ENCODE measurements around the gene ZNF410. TPM values are rescaled to one million over a fixed set of nuclear protein-coding genes. Genes with fewer than 3 reads are reported as not detected.

The ZNF410 gene
- total RNA-seq, 1 experiment from 2014 or later = 21.0 TPM

GRCh38 chr14:73903028-73903427, 16.4 kb downstream of the ZNF410 start:
- no peak overlapping the region for H3K27ac Mint-ChIP-seq
- H3K4me3 Mint-ChIP-seq = no peak overlapping the region
- ChIA-PET POLR2A (no interaction called here), CTCF (no interaction called here)
- TF ChIP-seq USF2 (CRISPR knock-in tag; IDR thresholded peaks at IDR 0.05) = no peak
- peaks cover 39% of the 10 kb centered on the region for H3K36me3 Mint-ChIP-seq
- H3K9me3 Mint-ChIP-seq = no peaks in the 10 kb centered on the region
- no peaks in the 10 kb centered on the region for H3K4me1 Mint-ChIP-seq
- no peak for ATAC-seq
- no peaks in the 10 kb centered on the region for H3K27me3 Mint-ChIP-seq (ENCODE audit: low read depth)
- DNase-seq (ENCODE audit: low spot score) = no peak

- TF ChIP-seq TEAD4 (CRISPR knock-in tag; IDR thresholded peaks at IDR 0.05) = no peak
- TF ChIP-seq ZNF671 (CRISPR knock-in tag; IDR thresholded peaks at IDR 0.05) = no peak
- no peak for TF ChIP-seq HMGXB4 (CRISPR knock-in tag; IDR thresholded peaks at IDR 0.05)
- TF ChIP-seq, protein P1, sequence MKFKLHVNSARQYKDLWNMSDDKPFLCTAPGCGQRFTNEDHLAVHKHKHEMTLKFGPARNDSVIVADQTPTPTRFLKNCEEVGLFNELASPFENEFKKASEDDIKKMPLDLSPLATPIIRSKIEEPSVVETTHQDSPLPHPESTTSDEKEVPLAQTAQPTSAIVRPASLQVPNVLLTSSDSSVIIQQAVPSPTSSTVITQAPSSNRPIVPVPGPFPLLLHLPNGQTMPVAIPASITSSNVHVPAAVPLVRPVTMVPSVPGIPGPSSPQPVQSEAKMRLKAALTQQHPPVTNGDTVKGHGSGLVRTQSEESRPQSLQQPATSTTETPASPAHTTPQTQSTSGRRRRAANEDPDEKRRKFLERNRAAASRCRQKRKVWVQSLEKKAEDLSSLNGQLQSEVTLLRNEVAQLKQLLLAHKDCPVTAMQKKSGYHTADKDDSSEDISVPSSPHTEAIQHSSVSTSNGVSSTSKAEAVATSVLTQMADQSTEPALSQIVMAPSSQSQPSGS (CRISPR knock-in tag; IDR thresholded peaks at IDR 0.05; ENCODE audit: borderline replicate concordance, low read depth) = no peak
- no peak for TF ChIP-seq ZNF423 (CRISPR knock-in tag; IDR thresholded peaks at IDR 0.05)
- TF ChIP-seq, protein P2, sequence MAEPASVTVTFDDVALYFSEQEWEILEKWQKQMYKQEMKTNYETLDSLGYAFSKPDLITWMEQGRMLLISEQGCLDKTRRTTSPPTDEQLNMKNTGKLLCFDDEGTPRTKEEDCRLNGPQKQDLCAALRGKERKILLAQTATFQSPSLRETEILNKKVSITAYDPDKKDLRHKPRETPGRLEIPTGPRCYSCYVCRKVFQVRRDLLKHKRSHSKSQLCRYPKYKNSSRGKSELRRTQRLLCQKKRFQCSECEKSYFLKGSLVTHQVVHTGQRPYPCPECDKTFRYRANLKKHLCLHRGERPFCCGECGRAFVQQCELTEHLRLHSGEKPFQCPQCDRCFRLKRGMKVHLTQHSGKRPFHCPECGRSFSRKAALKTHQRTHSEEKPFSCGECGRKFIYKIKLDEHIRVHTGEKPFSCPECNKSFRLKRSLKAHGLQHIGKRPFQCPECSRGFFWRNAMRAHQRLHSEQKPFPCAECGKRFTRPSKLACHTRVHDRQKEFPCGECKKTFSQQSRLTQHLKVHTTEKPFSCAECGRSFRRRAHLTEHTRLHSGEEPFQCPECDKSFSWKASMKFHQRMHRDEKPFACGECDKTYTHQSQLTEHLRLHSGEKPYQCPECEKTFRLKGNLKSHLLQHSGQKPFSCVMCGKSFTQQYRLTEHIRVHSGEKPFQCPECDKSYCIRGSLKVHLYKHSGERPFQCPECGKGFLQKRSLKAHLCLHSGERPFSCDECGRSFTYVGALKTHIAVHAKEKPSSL (CRISPR knock-in tag; conservative IDR thresholded peaks at IDR 0.05) = no peak
- TF ChIP-seq FOXJ3 (CRISPR knock-in tag; IDR thresholded peaks at IDR 0.05; ENCODE audit: borderline replicate concordance) = no peak
- no peak for TF ChIP-seq CBFB (CRISPR knock-in tag; IDR thresholded peaks at IDR 0.05; ENCODE audit: low read depth)
- TF ChIP-seq, protein P3, sequence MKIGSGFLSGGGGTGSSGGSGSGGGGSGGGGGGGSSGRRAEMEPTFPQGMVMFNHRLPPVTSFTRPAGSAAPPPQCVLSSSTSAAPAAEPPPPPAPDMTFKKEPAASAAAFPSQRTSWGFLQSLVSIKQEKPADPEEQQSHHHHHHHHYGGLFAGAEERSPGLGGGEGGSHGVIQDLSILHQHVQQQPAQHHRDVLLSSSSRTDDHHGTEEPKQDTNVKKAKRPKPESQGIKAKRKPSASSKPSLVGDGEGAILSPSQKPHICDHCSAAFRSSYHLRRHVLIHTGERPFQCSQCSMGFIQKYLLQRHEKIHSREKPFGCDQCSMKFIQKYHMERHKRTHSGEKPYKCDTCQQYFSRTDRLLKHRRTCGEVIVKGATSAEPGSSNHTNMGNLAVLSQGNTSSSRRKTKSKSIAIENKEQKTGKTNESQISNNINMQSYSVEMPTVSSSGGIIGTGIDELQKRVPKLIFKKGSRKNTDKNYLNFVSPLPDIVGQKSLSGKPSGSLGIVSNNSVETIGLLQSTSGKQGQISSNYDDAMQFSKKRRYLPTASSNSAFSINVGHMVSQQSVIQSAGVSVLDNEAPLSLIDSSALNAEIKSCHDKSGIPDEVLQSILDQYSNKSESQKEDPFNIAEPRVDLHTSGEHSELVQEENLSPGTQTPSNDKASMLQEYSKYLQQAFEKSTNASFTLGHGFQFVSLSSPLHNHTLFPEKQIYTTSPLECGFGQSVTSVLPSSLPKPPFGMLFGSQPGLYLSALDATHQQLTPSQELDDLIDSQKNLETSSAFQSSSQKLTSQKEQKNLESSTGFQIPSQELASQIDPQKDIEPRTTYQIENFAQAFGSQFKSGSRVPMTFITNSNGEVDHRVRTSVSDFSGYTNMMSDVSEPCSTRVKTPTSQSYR (CRISPR knock-in tag; IDR thresholded peaks at IDR 0.05) = no peak
- TF ChIP-seq SMAD3 (CRISPR knock-in tag; IDR thresholded peaks at IDR 0.05; ENCODE audit: borderline replicate concordance) = no peak
- no peak for TF ChIP-seq IRF2 (CRISPR knock-in tag; IDR thresholded peaks at IDR 0.05; ENCODE audit: borderline replicate concordance, low read depth)
- no peak for TF ChIP-seq E2F4 (CRISPR knock-in tag; IDR thresholded peaks at IDR 0.05; ENCODE audit: borderline replicate concordance, low read depth)
- TF ChIP-seq, protein P4, sequence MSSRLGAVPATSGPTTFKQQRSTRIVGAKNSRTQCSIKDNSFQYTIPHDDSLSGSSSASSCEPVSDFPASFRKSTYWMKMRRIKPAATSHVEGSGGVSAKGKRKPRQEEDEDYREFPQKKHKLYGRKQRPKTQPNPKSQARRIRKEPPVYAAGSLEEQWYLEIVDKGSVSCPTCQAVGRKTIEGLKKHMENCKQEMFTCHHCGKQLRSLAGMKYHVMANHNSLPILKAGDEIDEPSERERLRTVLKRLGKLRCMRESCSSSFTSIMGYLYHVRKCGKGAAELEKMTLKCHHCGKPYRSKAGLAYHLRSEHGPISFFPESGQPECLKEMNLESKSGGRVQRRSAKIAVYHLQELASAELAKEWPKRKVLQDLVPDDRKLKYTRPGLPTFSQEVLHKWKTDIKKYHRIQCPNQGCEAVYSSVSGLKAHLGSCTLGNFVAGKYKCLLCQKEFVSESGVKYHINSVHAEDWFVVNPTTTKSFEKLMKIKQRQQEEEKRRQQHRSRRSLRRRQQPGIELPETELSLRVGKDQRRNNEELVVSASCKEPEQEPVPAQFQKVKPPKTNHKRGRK (CRISPR knock-in tag; IDR thresholded peaks at IDR 0.05; ENCODE audit: borderline replicate concordance) = no peak
- TF ChIP-seq ZNF532 (CRISPR knock-in tag; IDR thresholded peaks at IDR 0.05; ENCODE audit: borderline replicate concordance) = no peak
- peaks cover 72% of the 10 kb centered on the region for H3K36me3 Mint-ChIP-seq
- H3K27ac Mint-ChIP-seq = no peak overlapping the region
- no peak for ATAC-seq
- no peak for DNase-seq (ENCODE audit: low spot score)
- ChIA-PET POLR2A (no interaction called here), CTCF (no interaction called here)
- no peak overlapping the region for H3K4me3 Mint-ChIP-seq
- H3K4me1 Mint-ChIP-seq = no peaks in the 10 kb centered on the region
- H3K9me3 Mint-ChIP-seq = peaks cover 14% of the 10 kb centered on the region
- H3K27me3 Mint-ChIP-seq (ENCODE audit: low read depth) = no peaks in the 10 kb centered on the region
These were observed 23.0 kb downstream of the ZNF410 start for GRCh38 chr14:73909681-73910080.

Measured in WTC11 (cell line).